Fibroblast of mammary gland (primary cell): ENCODE measurements around the gene TOR1A.
A peak's percentile ranks its signal among the peaks of the same experiment; 100 is the strongest.

Experiments used
- DNase-seq: peaks from one replicate; pipeline ENCODE4 v3.0.0-alpha.2; 2010; ENCODE audit warnings: low read depth
- H3K4me3 ChIP-seq: 2 replicates; pipeline ENCODE4 v1.5.1; 2011; ENCODE audit warnings: low read depth, mild to moderate bottlenecking, low read length, moderate library complexity; ENCODE audit not compliant: control insufficient read depth
- TF ChIP-seq, protein P1 (sequence below): conservative IDR thresholded peaks from 2 replicates; pipeline ENCODE4 v1.5.1; 2011; ENCODE audit warnings: low read depth, low read length, inconsistent platforms; ENCODE audit not compliant: control insufficient read depth, insufficient read depth

TOR1A gene

DNA sequence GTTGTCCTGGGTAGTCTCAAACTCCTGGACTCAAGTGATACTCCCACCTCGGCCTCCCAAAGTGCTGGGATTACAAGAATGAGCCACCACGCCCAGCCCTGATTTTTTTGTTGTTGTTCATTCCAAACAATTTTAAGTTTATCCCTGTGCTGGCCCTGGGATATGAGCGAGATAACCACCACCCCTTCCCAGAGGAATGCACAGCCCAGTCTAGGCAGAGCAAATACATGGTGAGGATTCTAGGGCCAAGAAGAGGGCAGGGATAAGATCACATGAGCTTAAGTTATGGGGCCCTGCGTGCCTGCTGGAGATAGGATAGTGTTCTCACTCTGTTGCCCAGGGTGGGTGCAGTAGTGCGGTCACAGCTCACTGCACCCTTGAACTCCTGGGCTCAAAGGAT, 42.0 kb downstream of the TOR1A start:
- TF ChIP-seq, protein P1, sequence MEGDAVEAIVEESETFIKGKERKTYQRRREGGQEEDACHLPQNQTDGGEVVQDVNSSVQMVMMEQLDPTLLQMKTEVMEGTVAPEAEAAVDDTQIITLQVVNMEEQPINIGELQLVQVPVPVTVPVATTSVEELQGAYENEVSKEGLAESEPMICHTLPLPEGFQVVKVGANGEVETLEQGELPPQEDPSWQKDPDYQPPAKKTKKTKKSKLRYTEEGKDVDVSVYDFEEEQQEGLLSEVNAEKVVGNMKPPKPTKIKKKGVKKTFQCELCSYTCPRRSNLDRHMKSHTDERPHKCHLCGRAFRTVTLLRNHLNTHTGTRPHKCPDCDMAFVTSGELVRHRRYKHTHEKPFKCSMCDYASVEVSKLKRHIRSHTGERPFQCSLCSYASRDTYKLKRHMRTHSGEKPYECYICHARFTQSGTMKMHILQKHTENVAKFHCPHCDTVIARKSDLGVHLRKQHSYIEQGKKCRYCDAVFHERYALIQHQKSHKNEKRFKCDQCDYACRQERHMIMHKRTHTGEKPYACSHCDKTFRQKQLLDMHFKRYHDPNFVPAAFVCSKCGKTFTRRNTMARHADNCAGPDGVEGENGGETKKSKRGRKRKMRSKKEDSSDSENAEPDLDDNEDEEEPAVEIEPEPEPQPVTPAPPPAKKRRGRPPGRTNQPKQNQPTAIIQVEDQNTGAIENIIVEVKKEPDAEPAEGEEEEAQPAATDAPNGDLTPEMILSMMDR, result no peak
- no peak for DNase-seq
- no peak overlapping the region for H3K4me3 ChIP-seq

DNA sequence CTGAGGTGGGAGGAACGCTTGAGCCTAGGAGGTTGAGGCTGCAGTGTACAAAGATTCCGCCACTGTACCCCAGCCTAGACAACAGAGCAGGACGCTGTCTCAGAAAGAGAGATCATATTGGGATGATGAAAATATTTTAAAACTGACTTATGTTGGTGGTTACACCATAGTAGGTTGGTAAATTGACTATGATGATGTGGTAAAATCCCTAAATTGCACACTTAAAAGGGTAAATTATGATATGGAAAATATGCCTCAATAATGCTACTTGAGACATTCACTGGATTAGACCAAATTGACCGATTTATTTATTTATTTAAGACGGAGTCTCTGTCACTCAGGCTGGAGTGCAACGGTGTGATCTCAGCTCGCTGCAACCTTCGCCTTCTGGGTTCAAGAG, 42.8 kb downstream of the TOR1A start:
- H3K4me3 ChIP-seq, result no peak overlapping the region
- TF ChIP-seq, protein P1, result no peak
- DNase-seq, result no peak

DNA sequence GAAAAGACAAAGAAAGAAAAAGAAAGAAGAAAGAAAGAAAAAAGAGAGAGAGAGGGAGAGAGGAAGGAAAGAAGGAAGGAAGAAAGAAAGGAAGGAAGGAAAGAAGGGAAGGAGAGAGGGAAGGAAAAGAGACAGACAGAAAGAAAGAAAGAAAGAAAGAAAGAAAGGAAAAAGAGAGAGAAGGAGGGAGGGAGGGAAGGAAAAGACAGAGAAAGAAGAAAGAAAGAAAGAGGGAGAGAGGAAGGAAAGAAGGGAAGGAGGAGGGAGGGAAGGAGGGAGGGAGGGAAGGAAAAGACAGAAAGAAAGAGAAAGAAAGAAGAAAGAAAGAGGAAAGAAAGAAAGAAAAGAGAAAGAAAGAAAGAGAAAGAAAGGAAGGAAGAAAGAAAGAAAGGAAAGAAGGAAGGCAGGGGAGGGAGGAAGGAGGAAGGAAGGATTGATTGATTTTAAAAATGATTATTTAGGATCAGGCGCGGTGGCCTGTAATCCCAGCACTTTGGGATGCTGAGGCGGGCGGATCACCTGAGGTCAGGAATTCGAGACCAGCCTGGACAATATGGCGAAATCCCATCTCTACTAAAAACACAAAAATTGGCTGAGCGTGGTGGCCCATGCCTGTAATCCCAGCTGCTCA, 44.3 kb downstream of the TOR1A start:
- no peak for DNase-seq
- H3K4me3 ChIP-seq, result no peak overlapping the region
- TF ChIP-seq, protein P1, result no peak

DNA sequence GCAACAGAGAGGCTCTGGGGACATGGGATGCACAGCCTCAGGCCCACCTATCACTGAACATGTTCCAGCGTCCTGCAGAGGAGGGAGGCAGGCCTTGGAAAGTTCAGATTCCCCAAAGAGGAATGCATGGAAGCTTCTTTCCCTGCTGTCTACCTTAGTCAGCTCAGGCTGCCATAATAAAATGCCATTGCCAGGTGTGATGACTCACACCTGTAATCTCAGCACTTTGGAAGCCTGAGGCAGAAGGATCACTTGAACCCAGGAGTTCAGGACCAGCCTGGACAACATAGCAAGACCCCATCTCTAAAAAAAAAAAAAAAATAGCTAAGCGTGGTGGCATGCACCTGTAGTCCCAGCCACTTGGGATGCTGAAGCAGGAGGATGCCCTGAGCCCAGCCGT, 45.5 kb downstream of the TOR1A start:
- TF ChIP-seq, protein P1, result no peak

DNA sequence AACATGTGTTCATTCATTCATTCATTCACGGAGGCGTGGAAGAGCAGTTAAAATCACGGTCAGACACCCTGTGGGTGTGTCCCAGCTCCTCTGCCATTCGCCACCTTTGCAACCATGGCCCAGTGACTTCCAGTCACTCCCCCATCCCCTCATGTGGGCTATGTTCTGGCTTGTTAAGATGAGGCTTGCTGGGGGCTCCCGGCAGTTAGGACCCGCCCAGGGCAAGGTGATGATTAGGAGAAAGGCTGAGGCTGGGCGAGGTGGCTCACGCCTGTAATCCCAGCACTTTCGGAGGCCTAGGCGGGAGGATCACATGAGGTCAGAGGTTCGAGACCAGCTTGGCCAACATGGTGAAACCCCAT, 46.2 kb downstream of the TOR1A start:
- no peak for DNase-seq
- TF ChIP-seq, protein P1, result no peak
- no peak overlapping the region for H3K4me3 ChIP-seq

More for the DNA sequence above, 45.5 kb downstream of the TOR1A start:
- H3K4me3 ChIP-seq, result no peak overlapping the region
- no peak for DNase-seq

DNA sequence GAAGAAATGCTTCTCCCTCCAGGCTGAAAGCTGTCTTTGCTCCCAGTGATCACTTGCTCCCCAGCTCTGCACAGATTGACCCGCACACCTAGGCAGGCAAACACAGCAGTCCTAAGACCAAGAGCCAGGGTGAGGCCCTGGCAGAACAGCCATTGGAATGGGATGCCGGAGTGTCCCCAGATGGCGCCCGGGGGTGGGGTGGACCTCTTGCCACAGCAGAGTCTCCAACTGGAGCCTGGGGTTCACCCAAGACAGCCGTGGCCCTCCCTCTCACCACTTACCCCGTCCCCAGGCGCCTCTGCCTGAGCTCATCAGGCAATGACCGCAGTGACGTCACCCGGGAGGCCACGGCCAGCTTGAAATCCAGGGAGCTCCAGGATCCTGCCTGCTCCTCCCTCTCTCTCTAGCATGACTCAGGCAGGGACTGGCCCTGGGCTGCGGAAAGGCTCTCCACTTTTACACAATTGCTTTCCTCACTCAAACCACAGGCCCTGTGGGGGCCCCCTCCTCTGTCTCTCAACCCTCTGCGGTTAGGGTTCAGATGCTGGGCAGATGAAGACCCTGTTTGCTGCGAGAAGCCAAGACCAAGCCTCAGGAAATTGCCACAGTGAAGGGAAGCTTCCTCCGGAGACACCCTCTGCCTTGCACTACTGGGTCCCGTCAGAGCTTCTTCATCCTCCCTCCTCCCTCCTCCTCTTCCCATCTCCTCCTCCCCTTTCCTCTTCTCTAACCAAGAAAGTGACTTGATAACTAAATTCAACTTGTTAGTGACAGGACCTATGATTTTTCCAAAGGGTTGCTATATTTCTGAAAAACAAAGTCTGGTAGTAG, 46.8 kb downstream of the TOR1A start:
- TF ChIP-seq, protein P1, result no peak
- H3K4me3 ChIP-seq, result peak overlapping the region; percentile 4

More for the DNA sequence above, 46.8 kb downstream of the TOR1A start:
- peak; percentile 100 for DNase-seq
